ENCODE data around the gene USP11.

The USP11 gene

DNA sequence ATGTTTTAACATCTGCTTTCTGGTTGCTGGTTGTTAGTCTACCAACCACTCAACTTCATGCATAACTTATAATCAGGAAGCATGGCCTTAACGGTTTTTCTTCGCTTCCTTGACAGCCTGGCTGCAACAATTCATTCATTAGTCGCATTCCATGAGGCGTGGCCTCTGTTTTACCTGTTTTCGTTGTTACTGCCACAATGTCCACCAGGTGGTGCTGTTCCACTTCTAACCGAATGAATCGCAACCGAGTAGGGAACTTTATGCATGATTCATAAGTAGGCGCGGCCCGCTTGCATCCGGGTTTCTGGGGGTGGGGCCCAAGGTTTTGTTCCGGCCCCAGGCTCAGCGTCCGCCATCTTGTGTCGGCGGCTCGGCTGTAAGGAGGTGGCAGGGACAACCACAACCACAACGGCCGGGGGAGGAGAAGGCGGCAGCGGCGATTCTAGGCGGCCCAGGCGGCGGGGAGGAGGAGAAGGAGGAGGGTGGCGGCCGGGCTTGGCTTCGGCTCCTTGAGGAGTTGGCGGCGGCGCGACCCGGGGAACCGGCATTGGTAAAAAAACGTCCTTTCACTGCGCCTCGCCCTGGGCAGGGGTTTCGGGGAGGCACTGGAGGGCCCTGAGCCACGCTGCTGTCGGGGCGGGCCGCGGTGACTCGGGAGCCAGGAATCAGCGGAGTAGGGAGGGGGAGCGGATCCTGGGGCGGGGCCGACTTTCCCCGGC is 39.2 kb upstream of the USP11 start, which contains the start of gene UBA1 (continued):
- peak; percentile 91 for TF ChIP-seq ZXDB (tag by site-specific recombination; IDR thresholded peaks at IDR 0.05)
- TF ChIP-seq ZNF138 (tag by site-specific recombination; IDR thresholded peaks at IDR 0.05; ENCODE audit: borderline replicate concordance) = no peak
- TF ChIP-seq ZBTB17 (tag by site-specific recombination; IDR thresholded peaks at IDR 0.05) = peak; percentile 82
- TF ChIP-seq ZNF391 (tag by site-specific recombination; IDR thresholded peaks at IDR 0.05; ENCODE audit: borderline replicate concordance, low read depth) = no peak
- no peak for TF ChIP-seq ZNF423 (tag by site-specific recombination; IDR thresholded peaks at IDR 0.05)
- TF ChIP-seq KLF9 (tag by site-specific recombination; IDR thresholded peaks at IDR 0.05; ENCODE audit: low read depth) = peak; percentile 92
- no peak for TF ChIP-seq ZNF433 (tag by site-specific recombination; IDR thresholded peaks at IDR 0.05; ENCODE audit: low read depth)
- TF ChIP-seq ZNF555 (tag by site-specific recombination; conservative IDR thresholded peaks at IDR 0.05) = no peak
- TF ChIP-seq ZNF311 (tag by site-specific recombination; IDR thresholded peaks at IDR 0.05; ENCODE audit: borderline replicate concordance) = no peak
- TF ChIP-seq ZNF621 (tag by site-specific recombination; IDR thresholded peaks at IDR 0.05) = no peak
- no peak for TF ChIP-seq ZNF558 (tag by site-specific recombination; IDR thresholded peaks at IDR 0.05)
- TF ChIP-seq ZNF76 (tag by site-specific recombination; IDR thresholded peaks at IDR 0.05; ENCODE audit: borderline replicate concordance, low read depth) = peak; percentile 51
- TF ChIP-seq, protein P1, sequence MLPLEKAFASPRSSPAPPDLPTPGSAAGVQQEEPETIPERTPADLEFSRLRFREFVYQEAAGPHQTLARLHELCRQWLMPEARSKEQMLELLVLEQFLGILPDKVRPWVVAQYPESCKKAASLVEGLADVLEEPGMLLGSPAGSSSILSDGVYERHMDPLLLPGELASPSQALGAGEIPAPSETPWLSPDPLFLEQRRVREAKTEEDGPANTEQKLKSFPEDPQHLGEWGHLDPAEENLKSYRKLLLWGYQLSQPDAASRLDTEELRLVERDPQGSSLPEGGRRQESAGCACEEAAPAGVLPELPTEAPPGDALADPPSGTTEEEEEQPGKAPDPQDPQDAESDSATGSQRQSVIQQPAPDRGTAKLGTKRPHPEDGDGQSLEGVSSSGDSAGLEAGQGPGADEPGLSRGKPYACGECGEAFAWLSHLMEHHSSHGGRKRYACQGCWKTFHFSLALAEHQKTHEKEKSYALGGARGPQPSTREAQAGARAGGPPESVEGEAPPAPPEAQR (tag by site-specific recombination; IDR thresholded peaks at IDR 0.05) = no peak
- TF ChIP-seq ZNF302 (tag by site-specific recombination; IDR thresholded peaks at IDR 0.05; ENCODE audit: low read depth) = no peak
- TF ChIP-seq, protein P2, sequence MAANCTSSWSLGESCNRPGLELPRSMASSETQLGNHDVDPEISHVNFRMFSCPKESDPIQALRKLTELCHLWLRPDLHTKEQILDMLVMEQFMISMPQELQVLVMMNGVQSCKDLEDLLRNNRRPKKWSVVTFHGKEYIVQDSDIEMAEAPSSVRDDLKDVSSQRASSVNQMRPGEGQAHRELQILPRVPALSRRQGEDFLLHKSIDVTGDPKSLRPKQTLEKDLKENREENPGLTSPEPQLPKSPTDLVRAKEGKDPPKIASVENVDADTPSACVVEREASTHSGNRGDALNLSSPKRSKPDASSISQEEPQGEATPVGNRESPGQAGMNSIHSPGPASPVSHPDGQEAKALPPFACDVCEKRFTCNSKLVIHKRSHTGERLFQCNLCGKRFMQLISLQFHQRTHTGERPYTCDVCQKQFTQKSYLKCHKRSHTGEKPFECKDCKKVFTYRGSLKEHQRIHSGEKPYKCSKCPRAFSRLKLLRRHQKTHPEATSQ (tag by site-specific recombination; IDR thresholded peaks at IDR 0.05) = peak; percentile 86; the same call in 1 of the 2 replicates
- no peak for TF ChIP-seq ZNF114 (tag by site-specific recombination; IDR thresholded peaks at IDR 0.05)
- no peak for TF ChIP-seq GLIS2 (tag by site-specific recombination; IDR thresholded peaks at IDR 0.05)
- no peak for TF ChIP-seq ZNF292 (tag by site-specific recombination; IDR thresholded peaks at IDR 0.05; ENCODE audit: borderline replicate concordance, low read depth)
- TF ChIP-seq, protein P3, sequence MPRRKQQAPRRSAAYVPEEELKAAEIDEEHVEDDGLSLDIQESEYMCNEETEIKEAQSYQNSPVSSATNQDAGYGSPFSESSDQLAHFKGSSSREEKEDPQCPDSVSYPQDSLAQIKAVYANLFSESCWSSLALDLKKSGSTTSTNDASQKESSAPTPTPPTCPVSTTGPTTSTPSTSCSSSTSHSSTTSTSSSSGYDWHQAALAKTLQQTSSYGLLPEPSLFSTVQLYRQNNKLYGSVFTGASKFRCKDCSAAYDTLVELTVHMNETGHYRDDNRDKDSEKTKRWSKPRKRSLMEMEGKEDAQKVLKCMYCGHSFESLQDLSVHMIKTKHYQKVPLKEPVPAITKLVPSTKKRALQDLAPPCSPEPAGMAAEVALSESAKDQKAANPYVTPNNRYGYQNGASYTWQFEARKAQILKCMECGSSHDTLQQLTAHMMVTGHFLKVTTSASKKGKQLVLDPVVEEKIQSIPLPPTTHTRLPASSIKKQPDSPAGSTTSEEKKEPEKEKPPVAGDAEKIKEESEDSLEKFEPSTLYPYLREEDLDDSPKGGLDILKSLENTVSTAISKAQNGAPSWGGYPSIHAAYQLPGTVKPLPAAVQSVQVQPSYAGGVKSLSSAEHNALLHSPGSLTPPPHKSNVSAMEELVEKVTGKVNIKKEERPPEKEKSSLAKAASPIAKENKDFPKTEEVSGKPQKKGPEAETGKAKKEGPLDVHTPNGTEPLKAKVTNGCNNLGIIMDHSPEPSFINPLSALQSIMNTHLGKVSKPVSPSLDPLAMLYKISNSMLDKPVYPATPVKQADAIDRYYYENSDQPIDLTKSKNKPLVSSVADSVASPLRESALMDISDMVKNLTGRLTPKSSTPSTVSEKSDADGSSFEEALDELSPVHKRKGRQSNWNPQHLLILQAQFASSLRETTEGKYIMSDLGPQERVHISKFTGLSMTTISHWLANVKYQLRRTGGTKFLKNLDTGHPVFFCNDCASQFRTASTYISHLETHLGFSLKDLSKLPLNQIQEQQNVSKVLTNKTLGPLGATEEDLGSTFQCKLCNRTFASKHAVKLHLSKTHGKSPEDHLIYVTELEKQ (tag by site-specific recombination; IDR thresholded peaks at IDR 0.05; ENCODE audit: borderline replicate concordance) = no peak
- TF ChIP-seq, protein P4, sequence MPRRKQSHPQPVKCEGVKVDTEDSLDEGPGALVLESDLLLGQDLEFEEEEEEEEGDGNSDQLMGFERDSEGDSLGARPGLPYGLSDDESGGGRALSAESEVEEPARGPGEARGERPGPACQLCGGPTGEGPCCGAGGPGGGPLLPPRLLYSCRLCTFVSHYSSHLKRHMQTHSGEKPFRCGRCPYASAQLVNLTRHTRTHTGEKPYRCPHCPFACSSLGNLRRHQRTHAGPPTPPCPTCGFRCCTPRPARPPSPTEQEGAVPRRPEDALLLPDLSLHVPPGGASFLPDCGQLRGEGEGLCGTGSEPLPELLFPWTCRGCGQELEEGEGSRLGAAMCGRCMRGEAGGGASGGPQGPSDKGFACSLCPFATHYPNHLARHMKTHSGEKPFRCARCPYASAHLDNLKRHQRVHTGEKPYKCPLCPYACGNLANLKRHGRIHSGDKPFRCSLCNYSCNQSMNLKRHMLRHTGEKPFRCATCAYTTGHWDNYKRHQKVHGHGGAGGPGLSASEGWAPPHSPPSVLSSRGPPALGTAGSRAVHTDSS (tag by site-specific recombination; IDR thresholded peaks at IDR 0.05) = no peak
- no peak for TF ChIP-seq ZNF530 (tag by site-specific recombination; IDR thresholded peaks at IDR 0.05; ENCODE audit: low read depth)
- TF ChIP-seq SP2 (tag by site-specific recombination; IDR thresholded peaks at IDR 0.05) = peak; percentile 59
- TF ChIP-seq ZNF521 (tag by site-specific recombination; IDR thresholded peaks at IDR 0.05) = no peak
- TF ChIP-seq ZBTB48 (tag by site-specific recombination; IDR thresholded peaks at IDR 0.05) = peak; percentile 62
- no peak for TF ChIP-seq ZNF426 (tag by site-specific recombination; IDR thresholded peaks at IDR 0.05)
- no peak for TF ChIP-seq REPIN1 (tag by site-specific recombination; IDR thresholded peaks at IDR 0.05; ENCODE audit: low read depth)
- no peak for TF ChIP-seq ZNF202 (tag by site-specific recombination; IDR thresholded peaks at IDR 0.05; ENCODE audit: borderline replicate concordance)
- TF ChIP-seq, protein P5, sequence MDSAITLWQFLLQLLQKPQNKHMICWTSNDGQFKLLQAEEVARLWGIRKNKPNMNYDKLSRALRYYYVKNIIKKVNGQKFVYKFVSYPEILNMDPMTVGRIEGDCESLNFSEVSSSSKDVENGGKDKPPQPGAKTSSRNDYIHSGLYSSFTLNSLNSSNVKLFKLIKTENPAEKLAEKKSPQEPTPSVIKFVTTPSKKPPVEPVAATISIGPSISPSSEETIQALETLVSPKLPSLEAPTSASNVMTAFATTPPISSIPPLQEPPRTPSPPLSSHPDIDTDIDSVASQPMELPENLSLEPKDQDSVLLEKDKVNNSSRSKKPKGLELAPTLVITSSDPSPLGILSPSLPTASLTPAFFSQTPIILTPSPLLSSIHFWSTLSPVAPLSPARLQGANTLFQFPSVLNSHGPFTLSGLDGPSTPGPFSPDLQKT (IDR thresholded peaks at IDR 0.05; ENCODE audit: borderline replicate concordance, low read depth, low read length) = no peak; the same call in 1 of the 2 replicates
- peak; percentile 27; the same call in 1 of the 2 replicates for TF ChIP-seq ZNF561 (tag by site-specific recombination; IDR thresholded peaks at IDR 0.05; ENCODE audit: borderline replicate concordance)
- no peak for TF ChIP-seq ZNF677 (tag by site-specific recombination; IDR thresholded peaks at IDR 0.05)
